GM15510 (cell line): ENCODE measurements around the gene SIRPB2.

Experiments
- POLR2A ChIP-seq: IDR thresholded peaks from 3 replicates; pipeline ENCODE4 v1.6.1; 2011; ENCODE audit warnings: borderline replicate concordance; ENCODE audit not compliant: insufficient read length; ENCODE audit errors: extremely low read depth

Gene SIRPB2

DNA sequence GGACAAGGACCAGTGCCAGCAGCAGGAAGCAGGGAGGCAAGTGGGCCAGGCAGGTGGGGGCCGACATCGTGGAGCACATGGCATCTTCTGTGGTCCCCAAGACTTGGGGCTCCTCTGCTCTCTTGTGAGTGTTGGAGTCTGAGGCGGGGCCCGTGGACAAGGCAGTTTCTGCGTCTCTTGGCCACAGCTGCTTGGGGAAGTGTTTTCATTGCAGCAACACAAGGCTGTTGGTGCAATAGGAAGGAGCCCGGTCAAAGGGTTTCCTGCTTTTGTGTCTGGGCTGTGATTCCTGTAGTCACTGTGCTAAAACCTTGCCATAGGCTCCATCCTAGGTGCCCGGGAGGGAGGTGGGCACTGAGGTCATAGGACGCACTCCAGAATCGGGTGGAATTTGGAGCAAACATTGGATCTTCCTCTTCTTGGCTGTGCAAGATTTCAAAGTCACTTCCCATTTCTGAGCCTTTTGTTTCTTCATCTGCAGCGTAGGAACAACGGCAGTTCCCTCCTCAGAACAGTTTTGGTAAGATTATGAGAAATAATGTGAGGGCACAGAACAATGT, at the start of gene SIRPB2:
TSS of gene SIRPB2 (minus strand) at position 140 of the 560 bp plus-strand sequence. CDS start at position 79, 61 bp downstream.
- TF ChIP-seq POLR2A: no peak

DNA sequence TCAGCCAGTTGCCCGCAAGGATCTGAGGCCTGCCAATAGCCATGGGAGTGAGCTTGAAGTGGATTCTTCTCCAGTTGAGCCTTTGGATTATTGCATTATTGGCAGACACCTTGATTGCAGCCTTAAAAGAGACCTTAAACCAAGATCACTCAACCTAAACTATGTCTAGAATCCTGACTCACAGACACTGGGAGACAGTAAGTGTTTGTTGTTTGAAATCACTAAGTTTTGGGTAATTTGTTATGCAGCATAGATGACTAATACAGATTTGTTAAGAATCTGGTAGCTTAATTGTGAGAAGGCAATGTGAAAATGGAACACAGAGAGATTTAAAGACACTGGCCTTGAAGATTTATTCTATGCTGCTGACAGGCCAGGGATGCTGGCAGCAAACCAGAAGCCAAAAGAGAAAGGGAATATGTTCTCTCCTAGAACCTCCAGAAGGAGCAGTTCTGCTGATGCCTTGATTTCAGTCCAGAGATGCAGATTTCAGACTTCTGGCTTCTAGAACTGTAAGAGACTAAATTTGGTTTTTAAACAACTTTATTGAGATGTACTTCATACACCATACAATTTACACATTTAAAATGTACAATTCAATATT, 48.7 kb upstream of the SIRPB2 start:
- TF ChIP-seq POLR2A: no peak

DNA sequence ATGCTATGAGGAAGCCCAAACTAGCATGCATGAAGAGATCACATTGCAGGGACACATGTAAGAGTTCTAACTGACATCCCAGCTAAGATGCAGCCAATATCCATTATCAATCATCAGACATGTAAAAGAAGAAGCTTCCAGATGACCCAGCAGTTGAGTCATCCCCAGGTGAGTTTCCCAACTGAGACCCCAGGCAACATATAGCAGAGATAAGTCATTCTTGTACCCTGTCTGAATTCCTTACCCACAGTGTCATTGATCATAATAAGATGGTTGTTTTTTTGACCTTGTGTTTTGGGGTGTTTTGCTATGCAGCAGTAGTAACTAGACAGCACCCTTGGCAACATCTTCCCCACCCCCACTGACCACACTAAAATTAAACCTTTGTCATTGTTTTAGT, 47.4 kb upstream of the SIRPB2 start:
- no peak for TF ChIP-seq POLR2A

DNA sequence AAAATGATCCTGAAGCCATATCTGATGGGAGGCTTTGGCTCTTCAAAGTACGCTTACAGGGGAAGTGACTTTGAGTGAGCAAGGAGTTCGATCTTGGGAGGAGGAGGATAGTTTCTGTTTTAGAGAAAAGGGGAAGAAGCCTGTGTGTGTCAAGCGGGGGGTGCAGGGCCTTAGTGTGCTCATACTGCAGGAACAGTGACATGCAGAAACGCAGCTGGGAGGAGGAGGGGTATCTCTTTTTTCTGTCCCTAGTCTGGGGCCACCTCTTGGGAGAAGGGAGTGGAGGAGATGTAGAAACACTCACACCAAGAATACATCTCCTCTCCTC, 46.5 kb upstream of the SIRPB2 start:
- TF ChIP-seq POLR2A: no peak

DNA sequence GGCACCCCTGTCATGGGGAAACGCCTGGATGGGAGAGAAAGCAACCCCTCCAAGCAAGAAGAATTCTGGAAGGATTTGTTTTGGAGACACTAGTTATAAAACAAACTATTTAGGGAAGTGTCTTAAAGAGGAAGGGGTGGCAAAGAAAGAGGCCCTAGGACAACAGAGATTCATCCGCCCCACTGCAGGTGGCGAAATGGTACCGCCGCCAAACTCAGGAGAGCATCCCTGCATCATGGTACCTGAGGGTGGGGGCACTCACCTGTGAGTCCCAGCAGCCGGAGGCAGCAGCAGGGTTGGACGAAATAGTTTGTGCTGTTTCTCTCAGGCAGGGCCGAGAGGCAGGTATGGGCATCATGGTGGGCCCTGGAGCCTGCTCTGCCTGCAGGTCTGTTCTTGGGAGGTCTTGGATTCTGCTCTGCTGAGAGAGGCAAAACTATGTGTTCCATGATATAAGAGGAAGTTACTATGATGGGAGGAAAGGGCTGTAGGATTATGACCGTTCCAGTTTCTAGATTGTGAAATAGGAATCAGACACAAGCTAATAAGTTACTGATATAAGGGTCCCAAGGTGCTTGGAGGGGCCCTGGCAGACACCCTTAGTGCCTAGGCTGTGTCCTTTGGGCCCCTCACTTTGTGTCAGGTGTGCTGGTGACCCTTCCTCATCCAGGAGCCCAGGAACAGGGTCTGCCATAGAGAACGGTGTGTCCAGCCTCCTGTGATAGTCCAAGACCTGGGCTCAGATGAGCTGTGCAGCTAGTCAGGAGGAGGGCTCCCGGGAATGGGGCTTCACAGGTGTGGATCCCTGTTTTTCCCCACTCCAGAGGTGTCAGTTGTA, 45.9 kb upstream of the SIRPB2 start:
- no peak for TF ChIP-seq POLR2A

DNA sequence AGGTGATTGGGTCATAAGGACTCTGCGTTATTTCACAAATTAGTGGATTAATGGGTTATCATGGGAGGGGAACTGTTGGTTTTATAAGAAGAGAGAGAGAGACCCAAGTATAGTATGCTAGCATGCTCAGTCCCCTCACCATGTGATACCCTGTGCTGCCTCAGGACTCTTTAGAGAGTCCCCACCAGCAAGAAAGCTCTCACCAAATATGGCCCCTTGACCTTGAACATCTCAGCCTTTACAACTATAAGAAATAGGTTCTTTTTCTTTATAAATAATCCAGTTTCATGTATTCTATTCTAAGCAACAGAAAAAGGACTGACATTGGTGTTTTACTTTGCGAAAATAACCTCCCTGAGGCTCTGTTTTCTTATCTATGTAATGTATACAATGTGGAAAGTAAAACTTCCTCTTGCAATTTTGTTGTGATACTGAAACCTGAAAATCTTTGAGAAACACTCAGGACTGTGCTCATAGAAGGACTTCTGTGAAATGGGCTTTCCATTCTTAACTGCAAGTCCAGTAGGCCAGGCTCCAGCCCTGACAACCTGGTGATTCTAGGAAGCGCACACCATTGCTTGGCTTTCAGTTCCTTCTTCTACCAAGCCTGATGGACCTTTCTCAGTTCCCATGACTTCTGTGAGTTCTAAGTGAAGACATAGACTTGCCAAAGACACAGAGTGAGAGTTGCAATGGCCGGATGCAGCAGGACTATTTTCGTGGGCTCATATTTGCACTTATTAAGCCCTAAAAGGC, 44.4 kb upstream of the SIRPB2 start:
- TF ChIP-seq POLR2A: no peak

DNA sequence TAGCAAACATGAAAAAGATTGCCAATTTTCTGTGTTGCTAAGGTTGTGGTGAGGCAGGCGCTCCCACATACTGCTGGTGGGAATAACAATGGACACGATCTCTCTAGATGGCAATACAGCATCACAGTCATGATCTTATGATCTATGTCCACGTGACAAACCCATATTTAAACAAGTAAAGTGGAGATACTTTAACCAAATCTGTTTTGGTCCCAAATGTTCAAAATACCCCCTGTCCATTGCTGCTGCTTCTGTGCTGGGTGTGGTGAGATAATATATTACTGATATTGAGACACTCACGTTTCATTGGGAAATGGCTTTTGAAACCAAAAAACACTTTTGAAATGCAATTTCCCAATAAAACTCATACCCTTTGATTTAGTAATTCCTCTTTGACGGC, 43.3 kb upstream of the SIRPB2 start:
- no peak for TF ChIP-seq POLR2A

DNA sequence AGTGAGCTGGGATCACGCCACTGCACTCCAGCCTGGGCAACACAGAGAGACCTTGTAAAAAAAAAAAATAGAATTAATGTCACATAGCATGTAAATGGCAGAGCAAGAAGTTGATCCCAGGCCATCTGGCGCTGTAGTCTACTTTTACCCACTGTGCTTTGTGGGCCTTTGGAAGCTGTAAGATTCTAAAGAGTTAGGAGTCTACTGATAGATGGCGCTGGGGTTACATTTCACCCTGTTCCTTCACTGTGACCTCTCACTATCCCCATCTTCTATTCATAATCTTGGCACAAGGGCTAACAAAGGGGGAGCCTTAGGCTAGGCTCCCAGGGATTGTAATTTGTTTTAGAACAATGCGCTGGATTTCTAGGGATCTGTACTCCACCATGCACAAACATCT, 41.8 kb upstream of the SIRPB2 start:
- no peak for TF ChIP-seq POLR2A

DNA sequence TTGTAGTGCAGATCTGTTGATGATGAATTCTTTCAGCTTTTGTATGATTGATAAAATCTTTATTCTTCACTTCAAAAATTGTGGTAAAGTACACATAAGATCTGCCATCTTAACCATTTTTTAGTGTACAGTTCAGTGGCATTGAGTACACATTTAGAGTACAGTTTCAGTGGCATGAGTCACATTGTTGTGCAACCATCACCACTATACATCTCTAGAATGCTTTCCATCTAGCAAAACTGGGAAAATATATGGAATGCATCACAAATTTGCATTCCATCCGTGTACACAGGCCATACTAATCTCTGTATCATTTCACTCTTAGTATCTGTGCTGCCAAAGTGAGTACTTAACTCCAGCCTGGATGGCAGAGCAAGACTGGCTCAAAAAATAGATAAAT, 37.6 kb upstream of the SIRPB2 start:
- no peak for TF ChIP-seq POLR2A

DNA sequence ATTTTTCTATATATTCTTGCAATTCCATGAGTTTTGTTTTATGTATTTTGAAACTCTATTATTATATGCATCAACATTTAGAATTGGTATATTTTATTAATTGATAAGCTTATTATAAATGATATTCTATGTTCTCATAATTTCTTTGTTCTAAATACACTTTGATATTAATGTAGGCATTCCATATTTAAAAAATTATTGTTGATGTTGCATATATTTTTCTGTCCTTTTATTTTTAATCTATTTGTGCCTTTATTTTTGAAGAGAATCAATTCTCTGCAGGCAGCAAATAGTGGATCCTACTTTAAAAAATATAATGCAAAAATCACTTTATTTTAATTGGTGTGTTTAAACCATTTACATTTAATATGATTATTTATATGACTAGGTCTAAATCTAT, 36.7 kb upstream of the SIRPB2 start:
- no peak for TF ChIP-seq POLR2A

DNA sequence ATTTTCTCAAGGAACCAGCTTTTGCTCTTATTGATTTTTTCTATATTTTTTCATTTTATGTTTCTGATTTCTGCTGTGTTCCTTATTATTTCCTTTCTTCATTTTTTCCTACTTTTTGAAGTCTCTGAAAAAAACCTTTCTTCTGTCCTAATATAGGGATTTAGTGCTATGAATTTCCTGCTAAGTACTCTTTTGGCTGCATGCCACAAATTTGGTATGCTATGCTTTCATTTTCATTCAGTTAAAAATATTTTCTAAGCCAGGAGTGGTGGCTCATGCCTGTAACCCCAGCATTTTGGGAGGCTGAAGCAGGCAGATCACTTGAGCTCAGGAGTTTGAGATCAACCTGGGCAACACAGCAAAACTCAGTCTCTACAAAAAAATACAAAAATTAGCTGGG, 35.7 kb upstream of the SIRPB2 start:
- no peak for TF ChIP-seq POLR2A

DNA sequence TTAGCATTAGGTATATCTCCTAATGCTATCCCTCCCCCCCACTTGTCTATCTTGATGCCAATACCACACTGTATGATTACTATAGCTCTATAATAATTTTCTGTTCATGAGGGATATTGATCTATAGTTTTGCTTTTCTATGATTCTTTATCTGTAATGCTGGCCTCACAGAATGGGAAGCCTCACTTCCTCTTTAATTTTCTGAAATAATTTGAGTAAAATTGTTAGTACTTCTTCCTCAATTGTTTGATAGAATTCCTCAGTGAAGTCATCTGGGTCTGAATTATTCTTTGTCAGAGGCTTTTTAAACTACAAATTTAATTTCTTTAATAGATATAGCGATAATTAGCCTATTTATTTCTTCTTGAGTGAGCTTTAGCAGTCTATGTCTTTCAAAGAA, 35.1 kb upstream of the SIRPB2 start:
- no peak for TF ChIP-seq POLR2A

DNA sequence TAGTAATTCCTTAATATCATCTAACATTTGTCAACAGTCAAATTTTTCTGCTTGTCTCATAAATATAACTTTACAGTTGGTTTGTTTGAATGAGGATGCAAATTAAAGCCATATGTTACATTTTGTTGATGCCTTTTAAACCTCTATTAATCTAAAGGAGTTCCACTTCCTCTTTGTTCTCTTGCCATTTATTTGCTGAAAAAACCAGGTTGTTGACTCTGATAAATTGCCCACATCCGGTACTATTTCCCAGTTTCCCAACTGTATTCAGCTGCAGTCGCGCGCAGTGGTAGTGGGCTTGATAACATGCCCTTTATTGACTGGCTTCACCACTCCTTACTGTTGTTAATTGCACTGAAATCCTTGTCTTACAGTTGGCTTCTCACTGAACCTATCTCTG, 32.8 kb upstream of the SIRPB2 start:
- TF ChIP-seq POLR2A: no peak

DNA sequence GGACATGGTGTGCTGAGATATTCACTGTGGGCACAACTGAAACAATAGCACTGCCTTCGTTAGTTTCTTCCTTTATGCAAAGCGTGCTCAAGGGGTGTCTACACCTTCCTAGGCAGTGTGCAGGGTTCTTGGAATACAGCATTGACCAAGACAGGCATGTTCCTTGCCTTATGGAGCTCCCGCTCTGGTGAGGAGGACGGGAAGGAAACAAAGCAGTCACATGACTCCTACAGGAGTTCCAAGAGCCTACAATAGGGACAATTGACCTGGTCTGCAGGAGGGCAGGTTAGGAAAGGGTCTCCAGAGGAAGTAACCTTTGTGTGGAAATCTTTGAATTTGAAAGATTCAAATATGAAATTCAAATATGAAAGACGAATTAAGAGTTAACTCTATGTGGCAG, 25.8 kb upstream of the SIRPB2 start:
- no peak for TF ChIP-seq POLR2A

DNA sequence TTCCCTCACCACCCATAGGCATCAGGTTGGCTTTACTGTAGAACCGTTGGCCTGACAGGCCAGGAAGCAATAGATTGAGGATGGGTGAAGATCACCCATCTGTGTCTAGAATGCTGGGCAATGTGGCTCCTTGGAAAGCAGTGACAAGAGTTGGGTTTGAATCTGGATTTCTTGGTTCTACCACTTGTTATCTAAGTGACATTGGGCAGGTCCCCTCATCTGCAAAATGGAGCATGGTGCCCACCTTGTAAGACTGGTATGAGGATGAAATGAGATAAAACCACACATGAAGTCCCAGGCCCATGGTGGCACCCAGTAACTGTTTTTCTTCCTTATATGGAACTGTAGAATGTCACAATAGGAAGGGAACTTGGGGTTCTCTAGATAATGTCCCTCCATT, 22.6 kb upstream of the SIRPB2 start:
- TF ChIP-seq POLR2A: no peak

DNA sequence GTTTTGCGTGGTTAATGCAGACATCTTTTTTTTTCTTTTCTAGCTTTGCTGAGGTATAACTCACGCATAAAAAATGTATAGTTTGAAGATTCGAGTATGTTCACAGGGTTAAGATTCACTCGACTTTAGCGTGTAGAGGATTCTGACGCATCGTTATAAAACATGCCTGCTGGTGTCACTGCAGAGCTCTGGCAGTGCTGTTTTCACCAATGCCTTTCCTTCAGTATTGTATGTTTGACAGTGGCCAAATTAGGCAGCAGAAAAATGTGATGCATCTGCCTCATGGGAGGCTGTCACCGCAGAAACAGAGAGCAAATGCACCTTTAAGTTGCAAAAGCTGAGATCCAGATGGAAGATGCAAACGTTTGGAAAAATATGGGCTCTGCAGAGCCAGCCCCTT, 18.0 kb upstream of the SIRPB2 start:
- TF ChIP-seq POLR2A: no peak

DNA sequence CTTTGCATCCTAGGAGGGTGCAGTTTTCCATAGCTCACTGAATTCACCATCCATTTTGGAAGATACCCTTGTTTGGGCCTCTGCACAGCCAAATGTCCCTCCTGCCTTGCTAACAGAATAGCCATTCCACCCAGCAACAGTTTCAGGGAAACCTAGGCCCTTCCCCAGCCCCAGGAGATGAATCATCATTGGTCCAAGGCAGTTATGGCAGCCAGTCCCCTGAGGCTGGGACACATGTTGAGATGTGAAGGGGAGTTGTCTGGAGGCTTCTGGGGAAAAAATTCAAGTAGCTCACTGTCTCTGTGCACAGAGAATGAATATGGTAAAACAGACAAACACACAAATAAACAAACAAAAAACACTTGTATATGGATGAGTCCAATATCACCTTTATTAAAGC, 17.4 kb upstream of the SIRPB2 start:
- no peak for TF ChIP-seq POLR2A

DNA sequence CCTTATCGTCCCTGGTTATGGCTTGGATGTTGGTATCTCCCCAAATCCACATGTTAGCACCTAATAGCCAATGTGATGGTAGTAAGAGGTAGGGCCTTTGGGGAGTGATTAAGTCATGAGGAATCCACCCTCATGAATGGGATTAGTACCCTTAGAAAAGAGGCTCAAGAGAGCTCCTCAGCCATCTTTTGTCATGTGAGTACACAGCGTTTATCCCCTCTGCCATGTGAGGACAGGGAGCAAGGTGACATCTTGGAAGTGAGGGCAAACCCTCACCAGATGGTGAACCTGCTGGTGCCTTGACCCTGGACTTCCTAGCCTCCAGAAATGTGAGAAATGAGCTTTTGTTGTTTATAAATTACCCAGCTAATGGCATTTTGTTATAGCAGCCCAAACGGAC, 16.1 kb upstream of the SIRPB2 start:
- no peak for TF ChIP-seq POLR2A
